ENCODE data around the gene PRPSAP1.
"Not testable (repeated sequence)": the region's sequence is repeated elsewhere in the genome, so short reads cannot be mapped to it uniquely, and the experiment has no call there.

The PRPSAP1 gene

DNA sequence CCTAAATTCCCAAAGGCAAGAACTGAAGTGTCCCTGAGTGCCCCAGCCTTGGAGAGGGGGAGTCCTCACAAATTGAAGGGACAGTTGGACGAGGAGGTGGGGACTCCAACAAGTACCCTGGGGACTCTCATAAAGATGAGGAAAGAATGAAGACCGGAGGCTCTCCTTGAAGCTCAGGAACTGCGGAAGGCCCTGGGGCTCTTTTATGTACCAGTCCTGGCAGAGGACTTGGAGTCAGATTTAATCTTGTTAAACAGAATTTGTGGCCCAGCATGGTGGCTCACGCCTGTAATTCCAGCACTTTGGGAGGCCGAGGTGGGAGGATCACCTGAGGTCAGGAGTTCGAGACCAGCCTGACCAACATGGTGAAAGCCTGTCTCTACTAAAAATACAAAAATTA is 6.1 kb upstream of the PRPSAP1 start:
- DNase-seq (ENCODE audit: low read depth): not testable (repeated sequence)

GRCh38 chr17:76359375-76359774 is 5.7 kb upstream of the PRPSAP1 start:
- no peak for DNase-seq (ENCODE audit: low read depth)

DNA sequence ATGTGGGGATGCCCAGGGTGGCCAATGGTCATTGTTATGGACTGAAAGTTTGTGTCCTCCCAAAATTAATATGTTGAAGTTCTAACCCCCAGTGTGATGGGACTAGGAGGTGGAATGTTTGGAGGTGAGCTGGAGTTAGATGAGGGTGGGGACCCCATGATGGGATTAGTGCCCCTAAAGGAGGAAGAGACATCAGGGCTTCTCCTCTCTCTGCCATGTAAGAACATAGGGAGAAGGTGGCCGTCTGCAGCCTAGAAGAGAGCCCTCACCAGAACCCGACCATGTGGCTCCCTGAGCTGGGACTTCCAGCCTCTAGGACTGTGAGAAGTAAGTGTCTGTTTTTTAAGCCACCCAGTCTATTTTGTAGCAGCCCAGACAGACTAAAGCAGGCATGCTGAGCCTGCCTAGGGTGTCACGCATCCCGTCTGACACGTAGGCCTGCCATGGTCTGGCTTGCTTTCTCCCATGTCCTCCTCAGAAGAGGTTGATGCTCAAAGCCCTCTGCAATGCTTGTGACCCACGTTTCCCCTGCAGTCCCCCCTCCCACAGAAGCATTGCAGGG is 4.0 kb upstream of the PRPSAP1 start:
- DNase-seq (ENCODE audit: low read depth): no peak

GRCh38 chr17:76356803-76357456 is 3.2 kb upstream of the PRPSAP1 start:
- DNase-seq (ENCODE audit: low read depth): no peak

- no peak for DNase-seq (ENCODE audit: low read depth)
Measured at GRCh38 chr17:76354747-76355310, 1.1 kb upstream of the PRPSAP1 start.

- DNase-seq (ENCODE audit: low read depth): no peak
Measured at GRCh38 chr17:76354317-76354729, 607 bp upstream of the PRPSAP1 start.

DNA sequence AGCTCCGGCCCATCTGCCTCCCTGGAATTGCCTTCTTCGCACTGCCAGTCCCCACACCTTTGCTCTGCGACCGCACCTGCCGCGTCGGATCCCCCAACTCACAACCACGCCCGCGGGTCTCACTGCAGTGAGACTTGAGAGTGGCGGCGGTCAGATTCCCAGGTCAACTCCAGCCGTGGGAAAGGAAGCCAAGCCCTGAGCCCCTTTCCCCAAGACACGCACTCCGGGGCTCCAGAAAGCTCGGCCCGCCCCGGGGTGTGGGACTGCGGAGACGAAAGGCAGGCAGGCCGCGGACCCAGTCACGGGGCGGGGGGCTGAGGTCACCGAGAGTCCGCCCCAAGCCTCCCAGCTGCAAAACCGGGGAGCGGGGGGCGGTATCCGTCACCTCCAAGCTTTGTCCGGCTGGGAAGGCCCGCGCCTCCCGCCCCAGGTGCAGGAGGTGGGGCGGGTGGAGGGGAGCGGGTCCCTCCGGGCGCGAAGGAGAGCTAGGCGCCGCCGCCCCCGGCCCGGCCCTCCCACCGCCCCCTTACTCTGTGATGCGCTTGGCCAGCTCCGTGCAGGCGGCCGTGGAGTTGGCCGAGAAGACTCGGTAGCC is 615 bp downstream of the PRPSAP1 start:
- peak; percentile 2 for DNase-seq (ENCODE audit: low read depth)

- DNase-seq (ENCODE audit: low read depth): no peak
Measured at GRCh38 chr17:76351526-76352071, 2.1 kb downstream of the PRPSAP1 start.

DNA sequence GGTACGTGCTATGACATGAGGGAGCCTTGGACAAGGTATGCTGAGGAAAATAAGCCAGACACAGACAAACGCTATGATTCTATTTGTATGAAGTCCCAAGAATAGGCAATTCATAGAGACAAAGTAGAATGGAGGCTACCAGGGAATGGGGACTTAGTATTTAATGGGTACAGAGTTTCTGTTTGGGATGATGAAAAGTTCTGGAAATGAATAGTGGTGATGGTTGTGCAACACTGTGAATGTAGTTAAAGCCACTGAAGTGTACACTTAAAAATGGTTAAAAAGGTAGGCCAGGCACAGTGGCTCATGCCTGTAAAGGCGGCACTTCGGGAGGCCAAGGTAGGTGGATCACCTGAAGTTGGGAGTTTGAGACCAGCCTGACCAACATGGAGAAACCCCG is 3.3 kb downstream of the PRPSAP1 start:
- DNase-seq (ENCODE audit: low read depth): no peak

DNA sequence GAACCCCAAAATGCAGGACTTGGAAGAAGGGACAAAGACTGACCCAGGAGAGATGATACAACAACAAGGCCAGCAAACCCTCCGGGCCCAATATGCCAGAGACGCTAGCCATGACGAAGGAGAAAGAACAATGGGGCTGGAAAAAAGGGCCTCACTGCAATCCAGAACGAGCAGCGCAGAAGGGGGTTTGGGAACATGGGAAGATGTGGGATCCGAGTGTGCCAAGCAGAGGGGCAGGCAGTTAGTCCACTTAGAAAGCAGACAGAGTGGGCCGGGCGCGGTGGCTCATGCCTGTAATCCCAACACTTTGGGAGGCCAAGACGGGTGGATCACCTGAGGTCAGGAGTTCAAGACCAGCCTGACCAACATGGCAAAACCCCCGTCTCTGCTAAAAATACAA is 6.8 kb downstream of the PRPSAP1 start:
- DNase-seq (ENCODE audit: low read depth): not testable (repeated sequence)

- no peak for DNase-seq (ENCODE audit: low read depth)
Measured at GRCh38 chr17:76345377-76345974, 8.2 kb downstream of the PRPSAP1 start.

GRCh38 chr17:76343106-76343505 is 10.6 kb downstream of the PRPSAP1 start:
- no peak for DNase-seq (ENCODE audit: low read depth)

GRCh38 chr17:76341301-76341700 is 12.4 kb downstream of the PRPSAP1 start:
- DNase-seq (ENCODE audit: low read depth): no peak

- no peak for DNase-seq (ENCODE audit: low read depth)
Measured at GRCh38 chr17:76337413-76337777, 16.3 kb downstream of the PRPSAP1 start.

GRCh38 chr17:76336756-76337412 is 16.8 kb downstream of the PRPSAP1 start:
- no peak for DNase-seq (ENCODE audit: low read depth)

DNA sequence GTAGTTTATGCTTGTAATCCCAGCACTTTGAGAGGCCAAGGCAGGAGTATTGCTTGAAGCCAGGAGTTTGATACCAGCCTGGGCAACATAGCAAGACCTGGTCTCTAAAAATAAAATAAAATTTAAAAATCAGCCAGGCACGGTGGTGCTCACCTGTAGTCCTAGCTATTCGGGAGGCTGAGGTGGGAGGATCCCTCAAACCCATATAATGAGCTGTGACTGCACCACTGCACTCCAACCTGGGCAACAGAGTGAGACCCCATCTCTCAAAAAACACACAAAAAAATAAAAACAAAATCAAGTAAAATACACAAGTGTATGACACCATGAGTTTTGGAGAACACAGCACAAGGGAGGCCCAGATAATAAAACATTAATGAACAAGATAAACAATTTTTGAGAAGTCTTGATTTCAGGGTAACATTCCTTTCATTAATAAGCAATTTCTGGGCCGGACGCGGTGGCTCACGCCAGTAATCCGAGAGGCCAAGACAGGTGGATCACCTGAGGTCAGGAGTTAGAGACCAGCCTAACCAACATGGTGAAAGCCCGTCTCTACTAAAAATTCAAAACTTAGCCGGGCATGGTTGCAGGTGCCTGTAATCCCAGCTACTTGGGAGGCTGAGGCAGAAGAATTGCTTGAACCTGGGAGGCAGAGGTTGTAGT is 17.9 kb downstream of the PRPSAP1 start:
- no peak for DNase-seq (ENCODE audit: low read depth)

DNA sequence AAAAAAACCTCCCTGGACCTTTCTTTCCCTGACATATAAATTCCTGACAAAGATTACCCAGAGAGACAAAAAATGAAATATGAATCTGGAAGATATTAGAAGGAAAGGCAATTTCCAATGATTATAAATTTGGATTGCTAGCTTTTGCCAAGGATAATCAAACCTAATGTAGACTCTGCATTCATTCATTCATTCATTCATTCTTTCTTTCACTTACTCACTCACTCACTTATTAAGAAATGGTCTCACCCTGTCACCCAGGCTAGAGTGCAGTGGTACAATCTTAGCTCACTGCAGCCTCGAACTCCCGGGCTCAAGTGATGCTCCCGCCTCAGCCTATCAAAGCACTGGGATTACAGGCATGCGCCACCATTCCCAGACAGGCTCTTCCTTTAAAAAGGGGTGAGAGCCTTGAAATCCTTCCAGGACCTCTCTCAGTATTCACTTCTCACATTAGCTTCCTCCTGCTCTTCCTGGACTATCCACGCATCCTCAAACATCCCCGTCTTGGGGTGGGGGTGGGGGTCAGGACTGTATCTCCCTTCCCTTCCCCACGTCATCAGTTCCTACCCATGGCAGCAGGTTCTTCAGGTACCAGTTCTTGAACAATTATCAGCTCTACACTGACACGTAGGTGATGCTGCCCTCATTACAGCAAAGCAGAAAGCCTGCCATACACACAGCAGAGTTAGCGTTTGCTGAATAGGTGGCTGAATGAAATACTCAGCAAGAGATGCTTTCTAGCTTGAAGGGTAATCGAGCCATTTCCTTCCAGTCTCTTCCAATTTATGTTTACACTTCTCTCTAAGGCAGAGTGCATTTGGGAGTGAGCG is 19.8 kb downstream of the PRPSAP1 start:
- DNase-seq (ENCODE audit: low read depth): no peak

- no peak for DNase-seq (ENCODE audit: low read depth)
Measured at GRCh38 chr17:76331083-76331482, 22.6 kb downstream of the PRPSAP1 start.

DNA sequence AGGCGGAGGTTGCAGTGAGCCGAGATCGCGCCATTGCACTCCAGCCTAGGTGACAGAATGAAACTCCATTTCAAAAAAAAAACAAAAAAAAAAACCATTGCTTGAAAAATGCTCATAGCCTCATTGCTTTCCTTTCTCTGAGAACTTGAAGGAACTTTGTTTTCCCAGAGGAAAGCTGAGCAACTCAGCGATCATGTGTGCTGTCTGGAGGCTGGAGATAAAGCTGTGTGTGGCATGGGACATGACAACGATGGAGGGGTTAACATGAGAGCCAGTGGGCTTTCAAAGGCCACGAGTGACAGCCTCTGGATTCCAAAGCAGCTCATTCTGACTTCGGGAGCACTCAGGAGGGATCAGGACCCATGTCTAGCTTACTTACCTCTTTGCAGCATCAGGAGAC is 24.1 kb downstream of the PRPSAP1 start:
- DNase-seq (ENCODE audit: low read depth): no peak

DNA sequence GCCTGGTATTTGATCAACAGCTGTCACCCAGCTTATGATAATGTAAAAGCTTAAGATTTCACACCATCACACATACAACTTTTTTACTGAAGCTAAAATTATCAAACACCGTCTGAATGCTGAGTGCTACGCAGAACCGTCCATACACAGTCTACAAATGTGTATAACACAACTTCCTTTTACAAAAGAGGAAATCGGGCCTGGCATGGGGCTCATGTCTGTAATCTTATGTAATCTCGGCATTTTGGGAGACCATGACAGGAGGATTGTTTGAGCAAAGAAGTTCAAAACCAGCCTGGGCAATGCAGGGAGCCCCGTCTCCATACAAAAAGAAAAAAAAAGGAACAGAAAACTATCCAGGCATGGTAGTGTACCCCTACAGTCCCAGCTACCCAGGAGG is 26.0 kb downstream of the PRPSAP1 start:
- DNase-seq (ENCODE audit: low read depth): no peak

DNA sequence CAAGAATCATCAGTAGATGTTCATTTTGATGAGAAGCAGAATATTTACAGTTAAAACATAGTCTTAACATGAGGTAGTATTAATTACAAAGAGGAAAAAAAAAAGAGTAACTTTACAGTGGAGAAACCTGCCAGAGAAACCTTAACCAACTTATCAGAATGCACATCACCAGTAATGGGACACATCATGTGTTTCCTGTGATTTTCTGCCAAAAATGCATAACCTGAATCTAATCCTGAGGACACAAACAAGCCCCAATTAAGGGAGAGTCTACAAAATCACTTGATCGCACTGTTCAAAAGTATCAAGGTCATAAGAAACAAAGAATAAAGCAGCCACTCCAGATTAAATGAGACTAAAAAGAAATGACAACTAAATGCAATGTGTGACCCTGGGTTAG is 27.4 kb downstream of the PRPSAP1 start:
- DNase-seq (ENCODE audit: low read depth): no peak

Measured in activated T-cell treated with anti-CD3 and anti-CD28 coated beads for 1 hour (primary cell).